IMR-90 (cell line): Measurements from ENCODE around the gene AFG1L. TPM values are rescaled to one million over a fixed set of nuclear protein-coding genes. Genes with fewer than 3 reads are reported as not detected.

ENCODE experiments used
- ATAC-seq: fragments of 200-7000 bp; cut with Tn5 transposase; 2 replicates; pipeline ENCODE4 v1.9.1; 2020; ENCODE audit warnings: low read depth, mild to moderate bottlenecking, moderate library complexity
- BruUV-seq: library from RNA; stranded (reverse); fragments of 400-500 nt; replicated peaks from 2 replicates; lab custom pipeline; 2021; lab: Mats Ljungman, UMichigan
- CTCF ChIA-PET: fragments of 300-600 bp; formaldehyde crosslinking; extraction: SDS; loops from one replicate; lab custom pipeline; 2021; ENCODE audit warnings: antibody characterized with exemption; lab: Yijun Ruan, JAX
- POLR2A ChIA-PET: fragments of 300-600 bp; sonication (Branson Sonifier 250); formaldehyde crosslinking; loops from one replicate; lab custom pipeline; 2022; ENCODE audit warnings: antibody characterized with exemption; ENCODE audit not compliant: unreplicated experiment; lab: Charles Lee
- DNase-seq: peaks from one replicate; pipeline ENCODE4 v3.0.0; 2013
- H2AFZ ChIP-seq: replicated peaks from 2 replicates; pipeline ENCODE3; 2013; ENCODE audit warnings: low read length, mild to moderate bottlenecking; ENCODE audit not compliant: poor library complexity
- H2AK5ac ChIP-seq: 2 replicates; pipeline ENCODE4 v1.6.1; 2013; ENCODE audit warnings: low read depth, low read length, inconsistent platforms
- H2AK9ac ChIP-seq: replicated peaks from 2 replicates; pipeline ENCODE3; 2013; ENCODE audit warnings: mild to moderate bottlenecking, low read depth, low read length, moderate library complexity; ENCODE audit not compliant: poor library complexity
- H2BK120ac ChIP-seq: 2 replicates; pipeline ENCODE4 v1.6.1; 2013; ENCODE audit warnings: low read depth, low read length, inconsistent platforms
- H2BK15ac ChIP-seq: 3 replicates; pipeline ENCODE4 v1.6.1; 2013; ENCODE audit warnings: low read depth, low read length, inconsistent platforms
- H2BK20ac ChIP-seq: 2 replicates; pipeline ENCODE4 v1.6.1; 2013; ENCODE audit warnings: low read depth, mild to moderate bottlenecking, inconsistent platforms, low read length, moderate library complexity
- H2BK5ac ChIP-seq: 2 replicates; pipeline ENCODE4 v1.6.1; 2013; ENCODE audit warnings: mild to moderate bottlenecking, low read depth, low read length, inconsistent platforms; ENCODE audit not compliant: poor library complexity, severe bottlenecking
- H3K14ac ChIP-seq: replicated peaks from 2 replicates; pipeline ENCODE4 v1.6.1; 2013; ENCODE audit warnings: low read depth, low read length, inconsistent platforms
- H3K18ac ChIP-seq: 2 replicates; pipeline ENCODE4 v1.6.1; 2013; ENCODE audit warnings: low read depth, low read length, control low read depth
- H3K23ac ChIP-seq: 2 replicates; pipeline ENCODE4 v1.6.1; 2013; ENCODE audit warnings: low read depth, low read length, inconsistent platforms
- H3K27ac ChIP-seq: 2 replicates; pipeline ENCODE4 v1.5.1; 2013; ENCODE audit warnings: mild to moderate bottlenecking, control low read depth, low read length; ENCODE audit not compliant: insufficient read depth
- H3K27me3 ChIP-seq: 2 replicates; pipeline ENCODE4 v1.6.1; 2013; ENCODE audit warnings: low read length; ENCODE audit not compliant: control insufficient read depth, insufficient read depth
- H3K36me3 ChIP-seq: 2 replicates; pipeline ENCODE4 v1.6.1; 2013; ENCODE audit warnings: low read length, mixed read lengths; ENCODE audit not compliant: control insufficient read depth, insufficient read depth
- H3K4ac ChIP-seq: 2 replicates; pipeline ENCODE4 v1.6.1; 2013; ENCODE audit warnings: low read depth, low read length, inconsistent platforms
- H3K4me1 ChIP-seq: 2 replicates; pipeline ENCODE4 v1.6.1; 2013; ENCODE audit warnings: low read length, mixed read lengths; ENCODE audit not compliant: control insufficient read depth, insufficient read depth
- H3K4me2 ChIP-seq: 2 replicates; pipeline ENCODE4 v1.6.1; 2013; ENCODE audit warnings: low read depth, mild to moderate bottlenecking, control low read depth, low read length, moderate library complexity
- H3K4me3 ChIP-seq: 2 replicates; pipeline ENCODE4 v1.5.1; 2013; ENCODE audit warnings: low read depth, mild to moderate bottlenecking, control low read depth, low read length, moderate library complexity; ENCODE audit not compliant: insufficient read depth
- H3K56ac ChIP-seq: 2 replicates; pipeline ENCODE4 v1.6.1; 2013; ENCODE audit warnings: low read length, inconsistent platforms; ENCODE audit not compliant: insufficient read depth; ENCODE audit errors: extremely low read depth
- H3K79me1 ChIP-seq, 2 experiments: 2 replicates each; pipeline ENCODE4 v1.6.1; 2013; ENCODE audit warnings: low read length in 2 of 2, inconsistent platforms in 1 of 2, low read depth in 1 of 2
- H3K9ac ChIP-seq: 2 replicates; pipeline ENCODE4 v1.6.1; 2013; ENCODE audit warnings: low read depth, low read length, control low read depth
- H3K9me1 ChIP-seq: 2 replicates; pipeline ENCODE4 v1.6.1; 2013; ENCODE audit warnings: low read length, inconsistent platforms; ENCODE audit not compliant: insufficient read depth
- H3K9me3 ChIP-seq: 2 replicates; pipeline ENCODE4 v1.6.1; 2013; ENCODE audit warnings: low read length; ENCODE audit not compliant: control insufficient read depth, insufficient read depth
- H4K20me1 ChIP-seq: 2 replicates; pipeline ENCODE4 v1.6.1; 2013; ENCODE audit warnings: low read length, inconsistent platforms; ENCODE audit not compliant: insufficient read depth
- H4K5ac ChIP-seq: 2 replicates; pipeline ENCODE4 v1.6.1; 2013; ENCODE audit warnings: mild to moderate bottlenecking, low read depth, low read length, control low read depth
- H4K8ac ChIP-seq, 2 experiments: 2 replicates each; pipeline ENCODE4 v1.6.1; 2013; ENCODE audit warnings: low read depth in 2 of 2, low read length in 2 of 2, control low read depth in 1 of 2, inconsistent platforms in 1 of 2
- H4K91ac ChIP-seq: 2 replicates; pipeline ENCODE4 v1.6.1; 2013; ENCODE audit warnings: low read depth, low read length, inconsistent platforms; ENCODE audit not compliant: insufficient read depth
- CEBPB ChIP-seq: IDR thresholded peaks from 2 replicates; pipeline ENCODE4 v1.6.1; 2012; ENCODE audit warnings: low read depth, low read length, improper control_type of control experiment
- FOS ChIP-seq: fragments of 150-350 bp; IDR thresholded peaks from 2 replicates; pipeline ENCODE4 v1.6.1; 2016; ENCODE audit warnings: low read depth, low read length
- MAFK ChIP-seq: IDR thresholded peaks from 2 replicates; pipeline ENCODE4 v1.6.1; 2012; ENCODE audit warnings: low read depth, low read length, improper control_type of control experiment
- RFX5 ChIP-seq: IDR thresholded peaks from 2 replicates; pipeline ENCODE4 v1.8.0; 2012; ENCODE audit warnings: low read depth, mild to moderate bottlenecking, low read length, moderate library complexity
- WGBS, 2 experiments: methylation state at CpG; one replicate each; pipeline versions ENCODE4 v1.1.5 to v1.1.7; 2013; ENCODE audit warnings: missing lambda C conversion rate in 2 of 2; ENCODE audit not compliant: insufficient read length in 1 of 2; ENCODE audit errors: extremely low coverage in 2 of 2; 5-methylcytosine and 5-hydroxymethylcytosine counted together
- dilution Hi-C: fragments of 300-500 bp; cut with HindIII; formaldehyde crosslinking; loops from one replicate; pipeline ENCODE4 v1.14.3; 2018; ENCODE audit warnings: low sequenced_read_pairs; ENCODE audit not compliant: unreplicated experiment
- in situ Hi-C: fragments of 300-500 bp; cut with MboI; formaldehyde crosslinking; loops from 3 replicates; pipeline ENCODE4 v1.14.3; 2019; ENCODE audit warnings: low sequenced_read_pairs, inconsistent platforms, mixed read lengths
- intact Hi-C: fragments of 100-400 bp; cut with micrococcal nuclease; formaldehyde crosslinking; loops from 2 replicates; pipeline ENCODE4 v1.10.0; 2022
- polyA plus RNA-seq, 3 experiments: library from polyadenylated mRNA; depleted of rRNA; stranded (reverse); fragments of >200 nt; gene quantifications; 2 replicates each; pipeline ENCODE4 v1.2.3, GENCODE V29; 2012; ENCODE audit warnings: low replicate concordance in 1 of 3
- total RNA-seq: library from RNA; depleted of rRNA; stranded (reverse); fragments of >200 nt; gene quantifications from 2 replicates; pipeline ENCODE4 v1.2.3, GENCODE V29; 2012

AFG1L gene
- total and polyA plus RNA-seq, 2 of the 4 experiments (the other 2 are of a cell fraction): 1.0 to 2.0 TPM

GRCh38 chr6:108528878-108529277, 234.0 kb downstream of the AFG1L start:
- Histone ChIP-seq H3K18ac (no peak overlapping the region), H3K9me1 (no peaks in the 10 kb centered on the region), H2BK15ac (no peak overlapping the region), H2AK5ac (no peak overlapping the region), H4K8ac (no peak overlapping the region), H3K79me1 (no peaks in the 10 kb centered on the region), H3K4ac (no peak overlapping the region), H3K9ac (no peak overlapping the region), H2BK120ac (no peak overlapping the region), H3K4me1 (peaks cover 2% of the 10 kb centered on the region; the same call in 1 of the 2 replicates), H3K56ac (no peak overlapping the region), H3K4me2 (no peak overlapping the region), H3K14ac (no peak overlapping the region), H2BK5ac (no peak overlapping the region), H3K27ac (no peak overlapping the region), H3K4me3 (no peak overlapping the region), H4K91ac (no peak overlapping the region), H2BK20ac (no peak overlapping the region), H3K27me3 (peaks cover 12% of the 10 kb centered on the region), H2AK9ac (no peak overlapping the region), H3K36me3 (no peaks in the 10 kb centered on the region), H2AFZ (no peak overlapping the region), H3K9me3 (no peaks in the 10 kb centered on the region), H4K5ac (no peak overlapping the region), H3K23ac (no peak overlapping the region), H4K20me1 (no peaks in the 10 kb centered on the region; the same call in 1 of the 2 replicates)
- intact Hi-C loops: no loop called here
- in situ Hi-C loops: loop anchor here (5.0 to 25.0 kb wide), 2 partner anchors 417 to 858 kb away; partner anchors contain the start of gene CD164
- DNase-seq (no peak), ATAC-seq (no peak)
- WGBS, 2 experiments: no CpG with 5 or more reads among the region's 3 CpGs
- dilution Hi-C loops: loop anchor here (25.0 kb wide), 1 partner anchor 533 kb away; no protein-coding TSS in a partner anchor
- POLR2A ChIA-PET: no interaction called here
- TF ChIP-seq MAFK: no peak
- no peak for TF ChIP-seq FOS
- TF ChIP-seq CEBPB: peak; percentile 15; the same call in 1 of the 2 replicates
- no peak for TF ChIP-seq RFX5
- CTCF ChIA-PET: no interaction called here
- no TSS peak for BruUV-seq
